Hindlimb muscle (tissue), 1 donor: ENCODE data around the gene PODN. TPM values are rescaled to one million over a fixed set of nuclear protein-coding genes. Genes with fewer than 3 reads are reported as not detected.

Experiments used
- DNase-seq: peaks from one replicate; pipeline ENCODE4 v3.0.0-alpha.2; 2013
- polyA plus RNA-seq: library from polyadenylated mRNA; unstranded; fragments of 120-200 nt; gene quantifications from one replicate; pipeline ENCODE4 v1.2.1, GENCODE V29; 2013; ENCODE audit not compliant: insufficient read length

Gene PODN
- polyA plus RNA-seq, 1 donor: 8.5 TPM

DNA sequence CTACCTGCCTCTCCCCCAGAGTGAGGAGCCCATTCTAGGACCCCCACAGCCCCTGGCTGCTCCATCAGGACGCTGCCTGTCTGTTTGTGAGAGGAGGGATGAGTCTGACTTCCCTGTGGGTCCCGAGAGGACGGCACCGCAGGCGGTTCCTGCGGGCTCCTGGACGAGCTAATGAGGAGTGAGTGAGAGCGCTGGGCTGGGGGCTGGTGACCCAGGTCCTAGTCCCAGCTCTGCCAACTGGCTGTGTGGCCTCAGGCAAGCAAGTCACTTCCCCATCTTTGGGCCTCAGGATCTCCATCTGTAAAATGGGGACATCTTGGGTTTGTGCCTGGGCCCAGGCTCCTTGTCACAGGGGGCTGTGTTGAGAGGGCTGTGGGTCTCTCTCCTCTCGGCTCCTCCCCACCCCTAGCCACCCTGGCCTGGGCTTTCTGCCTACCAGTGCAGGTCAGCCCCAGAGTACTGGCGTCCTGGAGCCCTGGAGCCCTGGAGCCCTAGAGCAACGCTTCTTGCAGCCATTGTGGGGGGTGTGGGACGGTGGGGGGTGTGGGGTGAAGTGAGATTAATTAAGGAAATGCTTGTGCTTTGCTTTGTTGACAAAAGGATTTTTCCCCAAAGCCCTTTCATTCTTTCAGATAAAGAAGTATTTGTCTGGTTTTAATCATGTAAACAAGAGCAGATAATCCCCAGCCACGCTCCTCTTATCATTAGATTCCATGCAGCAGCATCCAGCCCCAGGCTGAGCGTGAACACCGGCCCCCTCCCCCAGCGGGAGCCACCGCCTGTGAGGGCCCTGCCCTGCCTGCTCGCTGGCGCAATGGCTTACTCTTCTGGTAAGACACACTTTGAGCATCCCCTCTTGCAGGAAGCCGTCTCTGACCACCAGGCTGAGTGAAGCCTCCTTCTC lies 53.6 kb downstream of the PODN start:
- no peak for DNase-seq

DNA sequence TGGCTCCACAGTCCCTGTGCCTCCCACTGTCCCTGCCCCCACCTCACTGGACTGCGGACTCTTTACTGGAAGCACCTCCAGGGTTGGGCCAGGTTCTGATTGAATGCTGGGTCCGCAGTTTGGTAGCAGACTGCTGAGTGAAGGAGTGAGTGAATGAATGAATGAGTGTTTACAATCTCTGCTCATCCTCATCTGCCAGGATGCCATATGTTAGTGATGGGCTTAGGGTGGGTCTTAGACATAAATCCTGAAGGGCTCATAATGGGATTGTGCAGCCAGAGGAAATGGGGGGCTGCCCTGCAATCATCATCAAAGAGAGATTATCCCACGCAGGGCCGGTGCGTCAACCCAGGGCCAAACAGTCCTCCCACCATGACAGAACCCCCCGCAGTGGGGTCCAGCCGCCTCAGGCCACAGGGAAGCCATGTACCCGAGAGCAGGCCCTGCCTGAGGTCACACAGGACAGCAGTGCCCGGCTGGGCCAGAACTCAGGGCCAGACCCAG lies 54.3 kb downstream of the PODN start:
- DNase-seq: no peak

DNA sequence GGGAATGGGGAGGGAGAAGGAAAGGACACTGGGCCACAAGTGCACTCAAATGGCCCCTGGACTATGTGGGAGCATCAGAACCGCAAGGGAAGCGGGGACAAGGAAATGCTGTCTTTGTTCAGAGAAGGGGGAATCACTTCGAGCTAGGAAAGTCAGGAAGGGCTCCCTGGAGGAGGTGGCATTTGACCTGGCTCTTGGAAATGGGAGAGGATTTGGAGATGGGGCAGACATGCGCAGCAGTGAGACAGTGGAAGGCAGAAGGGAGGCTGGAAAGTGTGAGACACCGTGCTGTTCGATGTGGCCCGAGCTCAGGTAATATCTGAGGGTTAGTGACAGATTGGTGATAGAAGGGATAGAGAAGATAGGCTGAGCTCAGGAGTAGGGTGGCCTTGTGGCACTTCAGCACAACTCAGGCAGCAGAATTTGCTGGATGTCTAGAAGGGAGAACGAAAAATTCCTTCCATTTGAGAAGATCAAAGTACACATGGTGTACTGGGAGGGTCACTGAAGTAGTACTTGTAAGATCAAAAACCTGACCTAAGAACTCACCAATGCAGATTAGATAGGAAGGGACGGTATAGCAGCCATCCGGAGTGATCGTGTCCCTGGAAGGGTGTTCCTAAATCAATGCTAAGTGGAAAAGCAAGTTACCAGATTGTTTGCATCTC lies 55.1 kb downstream of the PODN start:
- DNase-seq: no peak

DNA sequence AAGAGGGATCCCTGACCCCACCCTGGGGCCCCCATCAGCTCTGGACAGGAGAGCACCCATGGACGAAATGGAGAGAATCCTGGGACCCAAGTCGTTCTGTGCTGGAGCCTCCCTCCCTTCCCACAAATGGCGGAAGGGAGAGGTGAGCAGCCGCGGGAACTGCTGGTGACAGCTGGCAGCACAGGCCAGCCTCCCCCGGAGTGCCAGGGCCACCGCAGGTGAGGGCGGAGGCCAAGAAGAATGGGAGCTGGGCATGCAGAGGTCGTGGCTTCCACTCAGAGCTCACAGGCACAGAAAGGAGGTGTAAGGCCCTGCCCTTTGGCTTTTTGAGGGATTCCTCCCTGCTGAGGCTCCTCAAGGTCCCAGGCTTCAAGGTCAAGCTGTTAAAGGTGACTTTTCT lies 55.8 kb downstream of the PODN start:
- no peak for DNase-seq

DNA sequence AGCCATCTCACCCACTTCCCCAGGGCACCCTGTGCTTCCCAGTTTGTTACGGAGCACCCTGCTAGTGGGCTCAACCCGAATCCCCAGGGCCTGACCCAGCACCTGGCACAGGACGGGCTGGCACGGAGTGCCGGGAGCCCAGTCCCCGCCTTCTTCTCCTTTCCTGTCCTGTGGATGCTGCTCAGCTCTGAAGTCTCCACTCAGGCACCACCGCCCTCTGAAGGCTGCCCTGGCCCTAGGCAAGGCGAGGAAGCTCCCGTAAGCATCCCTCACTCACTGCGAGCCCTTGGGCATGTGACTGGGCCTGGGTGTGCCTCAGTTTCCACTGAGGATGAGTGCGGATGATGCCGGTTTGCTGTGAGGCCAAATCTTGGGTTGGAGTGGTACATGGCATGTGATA lies 58.6 kb downstream of the PODN start:
- no peak for DNase-seq

DNA sequence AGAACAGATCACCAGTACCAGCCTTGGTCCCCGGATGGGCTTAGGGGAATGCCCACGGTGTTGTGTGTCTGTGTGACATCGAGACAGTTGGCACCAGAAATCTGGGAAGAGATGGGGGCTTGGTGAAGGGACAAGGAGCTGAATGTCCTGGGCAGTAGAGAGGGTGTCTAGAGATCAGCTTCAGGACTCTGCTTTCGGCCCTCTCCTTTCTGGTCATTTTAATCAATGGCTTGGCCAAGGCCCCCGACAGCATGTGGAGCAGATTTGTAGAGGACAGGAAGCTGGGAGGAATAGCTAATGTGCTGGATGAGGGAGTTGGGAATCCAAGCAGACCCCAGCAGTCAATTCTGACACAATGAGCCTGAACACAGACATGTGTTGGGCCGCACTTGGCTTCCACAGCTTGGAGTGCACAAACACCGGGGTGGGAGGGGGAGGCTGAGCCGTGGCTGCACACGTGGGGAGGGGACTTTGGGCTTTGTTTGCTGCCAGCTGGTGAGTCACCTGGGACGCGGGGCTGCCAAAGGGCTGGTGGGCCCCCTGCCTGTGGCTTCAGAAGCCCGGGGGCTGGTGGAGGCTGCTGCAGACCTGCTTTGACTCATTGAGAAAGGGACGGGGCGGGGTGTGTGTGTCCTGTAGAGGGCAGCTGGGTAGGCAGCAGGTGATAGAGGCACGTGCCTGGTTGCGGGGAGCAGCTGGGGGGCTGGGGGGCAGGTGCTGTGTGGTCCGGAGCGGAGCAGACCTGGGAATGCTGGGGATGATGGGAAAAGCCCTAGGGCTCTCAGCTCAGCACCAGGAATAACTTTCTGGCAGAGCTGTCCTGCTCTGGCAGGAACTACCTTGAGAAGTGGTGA lies 59.5 kb downstream of the PODN start:
- DNase-seq: peak; percentile 82

DNA sequence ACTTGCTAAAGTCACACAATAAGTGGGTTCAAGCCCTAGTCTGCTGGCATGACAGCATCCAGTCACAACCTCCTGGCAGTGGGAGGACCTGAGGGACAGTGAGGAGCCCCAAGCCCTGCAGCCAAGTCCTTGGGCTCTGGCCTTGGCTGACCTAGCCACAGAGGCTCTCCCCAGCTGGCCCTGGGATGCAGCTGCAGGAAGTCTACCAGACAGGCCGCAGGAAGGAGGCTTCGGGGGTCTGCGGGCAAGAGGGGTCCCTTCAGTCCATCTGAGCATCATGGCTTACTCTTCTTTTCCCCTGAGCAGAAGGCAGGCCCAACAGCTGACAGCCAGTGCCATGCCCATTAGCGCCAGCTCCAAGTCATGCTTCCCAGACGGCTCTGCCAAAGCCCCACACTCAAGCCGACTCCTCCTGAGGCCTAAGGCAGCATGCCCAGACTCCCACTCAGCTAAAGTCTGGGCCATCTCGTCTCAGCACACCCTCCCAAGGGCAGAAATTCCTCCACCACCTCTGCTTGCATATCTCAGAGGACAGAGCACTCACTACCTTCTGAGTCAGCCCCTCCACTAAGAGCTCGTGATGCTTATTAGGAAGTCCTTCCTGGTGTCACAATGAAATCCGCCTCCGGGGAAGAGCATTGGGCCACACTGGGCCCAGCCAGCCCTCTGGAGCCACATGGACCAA lies 60.3 kb downstream of the PODN start:
- DNase-seq: no peak

DNA sequence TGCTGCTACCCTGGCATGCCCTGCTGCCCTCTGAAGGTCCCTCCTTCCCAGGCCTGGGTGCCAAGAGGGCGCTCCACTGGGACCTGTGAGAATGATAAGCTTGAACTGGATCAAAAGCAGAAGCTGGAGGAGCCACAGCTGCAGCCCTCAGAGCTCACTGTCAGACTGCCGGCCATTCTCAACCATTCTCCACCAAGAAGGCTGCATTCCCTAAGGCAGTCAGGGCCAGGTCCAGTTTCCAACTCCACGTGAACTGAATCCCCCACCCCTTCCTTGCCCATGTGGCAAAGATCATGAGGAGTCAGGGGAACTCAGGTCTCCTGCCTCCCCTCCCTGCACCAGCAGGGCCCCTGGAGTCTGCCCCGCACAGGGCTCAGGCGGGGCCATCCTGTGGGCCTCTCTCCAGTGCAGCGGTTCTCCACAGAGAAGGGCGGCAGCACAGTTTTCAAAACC lies 61.0 kb downstream of the PODN start:
- DNase-seq: no peak

DNA sequence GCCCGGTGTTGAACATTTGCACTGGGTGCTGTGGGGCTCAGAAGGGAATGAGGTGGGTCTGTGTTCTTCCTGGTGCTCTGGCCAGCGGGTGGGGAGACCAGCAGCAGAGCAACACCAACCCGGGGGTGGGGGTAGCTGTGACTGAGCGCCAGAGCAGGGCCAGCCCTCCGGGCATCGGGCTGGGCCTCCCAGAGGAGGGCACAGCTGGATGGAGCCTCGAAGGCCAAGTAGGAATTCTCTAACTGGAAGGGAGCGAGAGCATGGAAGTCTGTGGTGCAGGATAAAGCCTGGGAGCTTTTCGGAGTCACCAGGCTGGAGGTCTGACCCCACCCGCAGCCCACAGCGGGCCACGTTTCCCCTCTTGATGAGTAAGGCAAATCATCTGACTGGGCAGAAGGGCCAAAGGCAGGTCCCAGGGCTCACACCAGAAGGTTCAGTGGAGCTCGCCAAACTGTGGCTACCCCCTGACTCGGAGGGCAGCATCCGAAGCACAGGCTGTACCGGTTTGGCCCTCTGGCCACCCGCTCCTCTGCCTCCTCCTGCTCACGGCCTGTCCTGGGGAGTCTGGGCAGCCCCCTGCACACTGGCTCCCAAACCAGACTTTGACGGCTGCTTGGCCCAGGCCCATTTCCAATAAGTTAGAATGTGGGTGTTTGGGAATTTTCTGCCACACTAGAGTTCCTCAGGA lies 61.6 kb downstream of the PODN start:
- no peak for DNase-seq

DNA sequence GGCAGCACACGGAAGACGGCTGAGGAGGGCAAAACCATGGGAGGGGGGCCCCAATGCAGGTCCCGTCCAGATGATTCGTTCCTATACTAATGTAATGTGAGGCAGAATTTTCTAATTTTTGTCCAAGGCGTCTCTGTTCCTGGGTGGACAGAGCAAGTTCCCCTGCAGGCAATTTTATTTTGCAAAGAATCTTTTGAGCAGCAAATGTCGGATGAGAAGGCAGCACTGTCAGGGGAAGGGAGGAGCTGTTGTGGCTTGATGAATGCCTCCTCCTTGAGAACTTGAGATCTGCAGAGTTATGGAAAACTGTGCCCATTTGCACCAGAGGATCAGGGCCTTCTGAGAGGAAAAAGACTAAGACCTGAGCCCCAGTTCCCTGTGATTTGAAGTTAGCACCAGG lies 63.1 kb downstream of the PODN start:
- DNase-seq: no peak

DNA sequence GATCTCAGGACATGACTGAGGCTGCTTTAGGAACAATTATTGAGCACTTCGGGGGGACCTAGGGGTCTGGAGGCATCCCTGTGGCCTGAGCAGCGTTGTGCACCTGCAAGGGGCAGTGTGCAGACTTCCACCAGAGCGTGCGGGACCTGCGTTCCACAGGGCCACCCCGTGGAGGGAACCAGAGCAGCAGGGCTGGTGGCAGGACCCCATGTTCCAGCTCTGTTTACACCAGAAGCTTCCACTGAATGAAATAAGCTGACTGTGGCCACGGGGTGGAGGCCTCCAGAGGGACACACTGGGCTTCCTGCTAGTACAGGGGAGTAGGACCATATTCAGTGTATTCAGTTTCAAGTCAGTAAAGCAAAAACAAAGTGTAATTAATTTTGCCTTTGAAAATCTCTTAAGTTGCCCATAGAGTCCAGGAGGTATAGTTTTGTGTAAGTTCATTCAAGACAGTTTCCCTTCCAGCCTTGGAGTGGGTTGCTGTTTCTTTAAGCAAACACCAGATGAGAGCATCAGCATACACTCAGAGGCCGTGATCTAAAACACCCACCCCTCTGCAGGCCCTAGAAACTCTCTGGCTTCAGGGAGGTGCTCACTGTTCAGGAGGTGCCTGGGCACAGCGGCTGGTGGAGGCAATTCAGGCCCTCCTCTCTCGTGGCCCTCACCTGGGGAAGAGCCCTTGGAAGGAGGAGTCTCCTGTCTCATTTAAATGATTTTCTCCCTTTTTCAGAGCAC lies 63.8 kb downstream of the PODN start:
- no peak for DNase-seq

DNA sequence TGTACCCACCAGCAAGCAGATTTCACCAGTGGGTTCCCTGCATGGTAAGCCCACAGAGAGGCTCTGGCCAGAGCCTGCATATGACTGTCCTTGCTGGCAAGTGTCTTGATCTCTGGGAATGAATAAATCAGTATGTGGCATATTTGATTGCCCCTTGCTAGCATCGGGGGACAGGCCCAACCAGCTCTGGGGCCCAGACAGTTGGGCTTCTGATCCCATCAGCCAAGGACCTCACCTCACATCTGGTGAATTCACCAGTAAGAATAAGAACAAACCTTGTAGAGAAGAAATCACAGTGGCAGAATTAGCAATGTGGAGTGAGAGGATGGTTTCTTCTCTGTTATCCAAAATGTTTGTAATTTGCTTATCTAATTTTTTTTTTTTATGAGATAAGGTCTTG lies 64.5 kb downstream of the PODN start:
- DNase-seq: no peak

DNA sequence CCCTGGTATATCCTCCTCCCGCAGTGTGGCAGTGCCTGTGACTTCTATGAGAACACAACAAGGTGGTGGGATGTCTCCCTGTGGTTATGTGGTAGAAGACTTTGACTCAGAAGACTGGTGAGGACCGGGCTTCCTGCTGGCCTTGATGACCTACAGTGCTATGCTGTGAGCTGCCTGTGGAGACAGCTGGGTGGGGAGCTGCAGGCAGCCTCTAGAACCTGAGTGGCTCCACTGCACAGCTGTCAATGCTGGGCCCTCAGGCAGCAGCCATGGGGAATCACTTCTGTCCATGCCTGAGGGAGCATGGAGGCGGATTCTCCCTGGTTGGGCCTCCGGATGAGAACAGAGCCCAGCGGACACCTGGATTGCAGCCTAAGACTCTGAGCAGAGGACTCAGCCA lies 65.5 kb downstream of the PODN start:
- no peak for DNase-seq

DNA sequence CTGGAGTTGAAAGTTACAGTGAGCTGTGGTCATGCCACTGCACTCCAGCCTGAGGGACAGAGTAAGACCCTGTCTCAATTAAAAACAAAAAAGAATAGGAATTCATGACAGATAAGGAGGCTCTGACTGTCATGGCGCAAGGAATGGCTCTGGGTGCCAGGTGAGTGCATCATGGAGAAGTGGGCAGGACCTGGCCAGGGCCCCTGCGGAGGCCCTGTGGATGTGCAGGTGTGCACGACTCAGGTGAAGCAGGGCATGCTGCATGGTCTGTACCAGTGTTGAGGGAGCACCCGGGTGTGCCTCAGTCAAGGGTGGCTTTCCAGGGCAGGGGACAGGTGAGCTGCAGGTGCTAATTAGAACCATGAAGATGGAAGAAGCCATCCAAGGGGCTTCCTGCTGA lies 66.4 kb downstream of the PODN start:
- no peak for DNase-seq

DNA sequence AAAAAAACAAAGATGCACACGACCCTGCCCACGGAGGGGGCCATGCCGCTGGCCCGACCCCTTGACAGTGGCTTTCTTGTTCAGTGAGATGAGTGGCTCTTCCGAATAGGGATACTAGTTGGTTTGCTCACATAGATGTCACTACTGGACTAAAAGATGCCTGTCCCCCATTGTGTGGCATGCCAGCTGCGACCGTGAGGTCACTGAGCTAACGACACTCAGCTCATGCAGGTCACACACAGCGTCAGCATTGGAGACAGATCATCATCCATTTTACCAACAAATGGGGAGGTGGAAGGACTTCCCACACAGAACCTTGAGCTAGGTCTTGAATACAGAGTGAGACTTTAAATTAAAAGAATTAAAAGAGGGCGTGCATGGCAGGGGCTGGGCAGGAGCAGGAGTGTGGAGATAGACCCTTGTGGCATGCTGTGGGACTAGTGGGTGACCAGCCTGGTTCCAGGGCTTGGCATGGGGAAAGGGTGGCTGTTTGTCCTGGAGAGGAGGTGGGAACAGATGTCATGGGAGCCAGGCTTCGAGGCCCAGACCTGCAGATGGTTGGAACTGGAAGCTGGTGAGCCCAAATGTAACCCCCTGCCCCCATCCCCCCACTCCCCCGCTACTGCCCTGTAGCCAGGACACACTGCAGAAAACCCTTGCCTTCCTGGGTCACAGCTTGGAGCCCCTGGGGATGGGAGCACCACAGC lies 68.0 kb downstream of the PODN start:
- DNase-seq: no peak

DNA sequence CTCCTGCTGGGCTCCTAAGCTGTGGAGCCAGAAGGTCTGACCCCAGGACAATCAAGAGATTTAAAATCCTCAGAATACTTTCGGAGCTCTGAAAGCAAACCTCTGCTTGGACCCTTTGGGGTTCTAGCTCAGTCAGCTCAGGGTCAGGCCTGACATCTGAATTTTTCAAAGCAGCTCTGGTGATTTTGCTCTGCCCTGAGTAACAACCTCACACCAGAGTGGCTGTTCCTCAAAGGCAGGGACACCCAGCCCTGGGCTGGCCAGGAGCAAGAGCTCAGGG lies 68.5 kb downstream of the PODN start:
- no peak for DNase-seq

DNA sequence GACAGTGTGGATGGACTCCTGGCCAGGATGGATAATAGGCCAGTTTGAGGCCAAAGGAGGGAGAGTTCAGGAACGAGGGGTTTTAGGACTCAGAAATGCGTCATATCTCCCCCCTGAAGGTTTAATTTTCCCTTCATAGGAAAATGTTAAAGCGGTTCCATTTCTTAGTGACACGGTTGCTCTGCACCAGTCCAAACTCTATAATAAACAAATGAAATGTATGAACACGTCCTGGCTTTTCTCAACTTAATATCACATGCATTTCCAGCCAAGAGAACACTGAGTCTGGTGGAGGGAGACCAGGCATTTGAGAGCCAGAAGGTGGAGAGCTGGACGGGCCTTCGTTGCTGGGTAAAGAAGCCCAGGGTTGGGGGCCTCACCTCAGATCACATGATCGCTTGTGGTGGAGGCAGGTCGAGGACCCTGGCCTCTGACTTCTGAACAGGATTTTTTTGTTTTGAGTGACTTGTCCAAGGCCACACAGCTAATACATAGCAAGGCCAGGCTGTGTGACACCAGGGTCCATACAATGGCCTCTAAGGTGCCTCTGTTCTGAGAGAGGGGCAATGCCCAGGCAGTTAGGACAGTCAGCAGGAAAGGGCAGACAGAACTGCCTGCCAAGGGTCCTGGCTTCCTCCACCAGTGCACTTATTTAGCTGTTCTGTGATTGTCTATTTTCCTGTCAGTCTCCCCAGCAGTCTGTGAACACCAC lies 69.0 kb downstream of the PODN start:
- no peak for DNase-seq

DNA sequence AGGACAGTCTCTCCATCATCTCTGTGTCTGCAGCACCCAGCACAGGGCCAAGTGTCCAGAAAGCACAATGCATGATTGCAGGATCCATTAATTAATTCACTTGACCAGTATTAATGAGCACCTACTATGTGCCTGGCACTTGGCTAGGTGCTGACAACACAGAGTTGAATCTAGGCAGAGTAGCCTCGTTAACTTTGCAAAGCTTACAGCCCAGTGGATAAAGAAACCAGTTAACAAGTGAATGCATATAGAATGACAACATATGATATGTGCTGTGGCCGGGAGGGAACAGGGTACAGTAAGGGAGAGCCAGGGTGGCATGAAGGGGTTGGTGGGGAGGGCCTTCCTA lies 69.6 kb downstream of the PODN start:
- no peak for DNase-seq

DNA sequence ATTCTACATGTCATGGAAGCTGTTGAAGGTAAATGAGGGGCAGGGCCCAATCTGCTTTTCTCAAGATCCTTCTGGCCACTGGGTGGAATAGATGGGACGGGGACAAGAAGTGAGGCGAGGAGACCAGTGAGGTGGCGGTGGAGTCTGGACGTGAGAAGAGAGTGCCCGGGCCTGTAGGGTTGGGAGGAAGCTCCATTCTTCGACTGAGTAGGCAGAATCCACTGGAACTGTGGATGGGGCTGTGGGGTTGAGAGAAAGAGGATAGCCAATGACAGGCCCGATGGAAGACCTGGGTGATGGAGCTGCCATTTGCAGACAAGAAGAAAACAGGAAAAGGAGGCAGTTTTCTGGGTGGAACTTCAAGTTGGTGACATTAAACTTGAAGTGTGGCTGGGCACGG lies 70.2 kb downstream of the PODN start:
- no peak for DNase-seq
